ENCODE results near the gene PTH1R.
"Not testable (repeated sequence)": the region's sequence is repeated elsewhere in the genome, so short reads cannot be mapped to it uniquely, and the experiment has no call there.

The PTH1R gene

DNA sequence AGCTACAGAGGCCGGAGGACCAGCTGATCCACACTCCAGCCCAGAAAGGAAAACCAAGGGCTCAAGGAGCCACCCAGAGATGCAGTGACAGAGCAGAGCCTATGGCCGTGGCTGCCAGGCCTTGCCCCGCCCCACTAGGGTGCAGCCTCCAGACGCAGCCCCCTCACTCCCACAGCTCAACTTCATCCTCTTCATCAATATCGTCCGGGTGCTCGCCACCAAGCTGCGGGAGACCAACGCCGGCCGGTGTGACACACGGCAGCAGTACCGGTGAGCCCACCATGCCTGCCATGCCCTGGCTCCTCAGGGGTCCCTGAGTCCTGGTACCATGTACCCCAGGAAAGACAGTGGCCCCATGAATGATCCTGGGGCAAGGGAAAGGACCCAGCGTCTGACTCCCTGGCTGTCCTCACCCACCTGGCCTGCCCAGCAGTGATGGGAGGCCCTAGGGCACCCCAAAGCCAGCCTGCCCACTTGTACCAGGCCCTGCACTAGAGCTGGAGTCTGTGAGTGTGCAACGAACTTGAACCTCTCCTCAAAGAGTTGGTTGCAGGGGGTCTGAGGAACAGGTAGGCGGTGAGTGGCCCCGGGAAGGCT, 24.2 kb downstream of the PTH1R start:
- DNase-seq, result no peak

DNA sequence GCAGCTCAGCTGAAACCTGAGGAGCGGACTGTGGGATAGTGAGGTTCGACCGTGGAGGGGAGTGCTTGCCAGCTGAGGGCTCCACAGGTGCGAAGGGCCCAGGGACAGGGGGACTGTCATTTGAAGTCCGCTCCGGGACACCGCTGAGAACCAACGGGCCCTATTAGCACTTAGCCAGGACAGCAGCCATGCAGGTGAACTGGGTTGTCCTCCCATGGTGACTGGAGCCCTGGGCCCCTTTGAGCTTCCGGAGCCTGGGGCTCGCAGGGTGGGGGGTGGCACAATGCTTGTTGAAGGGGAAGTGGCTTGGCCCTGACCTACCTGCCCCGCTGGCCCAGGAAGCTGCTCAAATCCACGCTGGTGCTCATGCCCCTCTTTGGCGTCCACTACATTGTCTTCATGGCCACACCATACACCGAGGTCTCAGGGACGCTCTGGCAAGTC, 24.7 kb downstream of the PTH1R start:
- DNase-seq, result no peak

DNA sequence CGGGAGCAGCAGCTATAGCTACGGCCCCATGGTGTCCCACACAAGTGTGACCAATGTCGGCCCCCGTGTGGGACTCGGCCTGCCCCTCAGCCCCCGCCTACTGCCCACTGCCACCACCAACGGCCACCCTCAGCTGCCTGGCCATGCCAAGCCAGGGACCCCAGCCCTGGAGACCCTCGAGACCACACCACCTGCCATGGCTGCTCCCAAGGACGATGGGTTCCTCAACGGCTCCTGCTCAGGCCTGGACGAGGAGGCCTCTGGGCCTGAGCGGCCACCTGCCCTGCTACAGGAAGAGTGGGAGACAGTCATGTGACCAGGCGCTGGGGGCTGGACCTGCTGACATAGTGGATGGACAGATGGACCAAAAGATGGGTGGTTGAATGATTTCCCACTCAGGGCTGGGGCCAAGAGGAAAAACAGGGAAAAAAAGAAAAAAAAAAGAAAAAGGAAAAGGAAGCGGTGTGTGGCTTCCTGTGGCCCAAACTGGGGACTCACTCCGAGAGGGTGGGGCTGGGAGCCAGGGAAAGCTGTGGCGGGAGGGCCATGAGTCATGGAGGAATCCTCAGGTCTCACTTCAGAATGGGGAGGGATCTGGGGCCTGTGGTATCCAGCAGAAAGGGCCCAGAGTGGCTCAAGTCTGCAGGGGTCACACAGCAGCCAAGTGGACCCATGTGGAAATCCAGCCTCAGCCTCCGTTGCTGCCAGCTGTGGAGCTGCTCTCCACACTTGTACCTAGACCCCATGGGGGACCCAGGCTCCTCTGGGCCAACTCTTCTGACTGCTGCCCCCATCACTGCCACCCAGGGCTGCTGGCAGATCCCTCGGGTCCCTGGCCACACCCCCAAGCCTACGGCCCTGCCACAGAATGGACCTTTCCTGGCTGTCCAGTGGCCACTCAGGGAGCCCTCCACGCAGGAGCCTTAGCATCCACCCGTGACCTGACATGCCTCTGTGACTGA, 26.1 kb downstream of the PTH1R start:
- DNase-seq, result peak; percentile 7 to 11

DNA sequence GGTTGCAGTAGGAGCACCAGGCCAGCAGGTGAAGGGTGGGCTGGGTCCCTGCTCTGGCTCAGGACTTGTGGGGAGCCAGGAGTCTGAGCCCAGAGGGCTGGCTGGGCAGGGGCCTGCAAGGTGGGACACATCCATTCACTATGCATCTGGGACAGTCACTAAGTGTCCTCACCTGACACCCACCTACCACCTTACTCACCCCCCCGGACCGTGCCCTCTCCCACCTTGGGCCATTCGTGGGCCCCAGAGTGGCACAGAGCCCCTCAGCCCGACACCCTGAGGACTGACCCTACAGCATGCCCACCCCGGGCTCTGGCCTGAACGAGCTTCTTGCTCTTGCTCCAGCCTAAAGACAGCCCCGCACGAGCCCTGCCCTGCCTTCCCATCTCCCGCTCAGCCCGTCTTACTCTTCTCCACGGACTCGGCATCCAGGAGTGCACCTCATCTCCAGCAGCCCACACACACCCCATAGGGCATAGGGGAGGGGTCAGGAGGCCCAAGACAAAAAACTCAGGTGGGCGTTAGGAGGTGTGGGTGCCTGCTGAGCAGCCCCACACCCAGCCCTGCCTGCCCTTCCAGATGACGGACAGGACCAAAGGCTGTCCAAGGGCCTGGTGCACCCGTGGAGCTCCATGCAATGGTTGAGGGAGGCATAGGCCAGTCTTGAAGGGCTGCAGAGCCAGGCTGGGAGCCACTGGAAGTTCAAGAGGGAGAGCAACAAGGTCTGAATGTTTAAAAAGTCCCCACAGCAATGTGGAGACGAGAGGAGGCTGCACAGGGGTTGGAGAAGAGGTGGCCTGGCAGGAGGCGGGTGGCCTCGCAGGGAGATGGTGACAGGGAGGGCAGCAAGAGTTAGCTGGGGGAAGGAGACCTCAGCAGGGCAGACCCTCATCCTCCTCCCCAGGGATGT, 27.0 kb downstream of the PTH1R start:
- no peak for DNase-seq

DNA sequence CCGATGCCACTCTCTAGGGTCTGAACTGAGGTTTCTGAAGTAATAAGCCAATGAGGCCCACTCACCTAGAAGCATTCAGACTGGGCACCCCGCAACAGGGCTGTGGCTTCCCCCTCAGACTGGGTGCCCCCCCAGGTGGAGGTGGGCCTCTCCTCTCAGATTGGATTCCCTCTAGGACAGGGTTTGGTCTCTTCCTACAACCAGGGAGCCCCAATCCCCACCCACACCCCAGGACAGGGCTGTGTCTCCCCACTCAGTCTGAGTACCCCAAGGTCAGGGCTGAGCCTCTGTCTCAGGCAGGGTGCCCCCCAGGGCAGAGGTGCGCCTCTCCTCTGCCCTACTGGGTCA, 27.7 kb downstream of the PTH1R start:
- no peak for DNase-seq

DNA sequence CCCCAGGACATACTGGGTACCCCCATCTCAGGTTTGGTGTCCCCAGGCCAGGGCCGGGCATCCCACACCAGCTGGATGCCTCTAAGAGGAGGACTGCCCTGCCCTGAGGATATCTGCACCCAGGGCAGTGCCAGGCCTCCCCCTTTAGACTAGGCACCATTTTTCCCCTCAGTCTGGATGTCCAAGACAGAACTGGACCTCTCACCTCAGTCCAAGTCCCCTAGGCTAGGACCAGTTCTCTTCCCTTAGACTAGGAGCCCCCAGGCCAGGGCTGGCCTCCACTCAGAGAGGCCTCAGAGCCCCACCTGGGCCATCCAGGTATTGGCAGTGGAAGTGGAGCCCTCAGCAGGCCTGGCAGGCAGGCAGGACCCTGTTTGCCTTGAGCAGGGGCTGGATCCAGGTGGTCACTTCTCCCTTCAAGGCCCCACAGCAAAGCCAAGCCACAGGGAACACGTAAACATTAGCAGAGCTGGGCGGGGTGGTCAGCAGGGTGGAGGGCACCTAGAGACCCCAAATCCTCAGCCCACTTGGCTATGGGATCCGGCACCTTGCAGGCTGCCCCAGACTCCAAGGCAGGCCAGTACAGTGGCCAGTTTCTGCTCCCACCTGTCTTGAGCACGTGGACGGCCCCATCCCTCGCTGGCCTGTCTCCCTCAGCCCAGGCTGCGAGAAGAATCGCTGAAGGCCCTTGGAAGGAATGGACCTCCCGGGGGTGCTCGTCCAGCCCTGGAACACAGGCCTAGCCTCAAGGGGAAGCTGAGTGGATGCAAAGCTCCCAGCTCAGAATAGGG, 28.3 kb downstream of the PTH1R start:
- DNase-seq, result no peak

DNA sequence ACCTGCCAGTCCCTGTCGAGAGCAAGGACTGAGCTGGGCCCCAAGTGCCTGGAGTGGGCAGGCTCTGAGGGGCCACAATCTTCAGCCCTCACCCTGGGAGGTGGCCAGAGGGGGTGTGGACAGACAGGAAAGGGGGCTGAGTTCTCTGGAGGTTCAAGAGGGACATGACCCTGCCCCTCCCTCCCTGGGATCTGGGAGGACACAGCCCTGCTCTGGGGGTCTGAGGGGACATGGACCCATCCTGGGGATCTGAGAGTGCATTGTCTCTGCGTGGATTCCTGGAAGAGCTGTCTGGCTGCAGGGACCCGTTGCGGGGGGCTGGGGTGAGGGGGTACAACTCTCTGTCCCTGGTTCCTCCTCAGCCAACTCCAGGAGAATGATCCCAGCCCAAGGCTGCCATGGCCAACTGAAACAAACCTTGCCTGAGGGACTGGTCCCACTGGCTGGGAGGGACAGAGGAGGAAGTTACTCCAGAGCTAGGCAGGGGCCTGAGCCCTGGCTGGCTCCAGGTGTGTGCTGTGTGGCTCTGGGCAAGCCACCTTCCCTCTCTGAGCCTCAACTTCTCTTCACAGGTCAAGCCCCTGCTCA, 29.0 kb downstream of the PTH1R start:
- no peak for DNase-seq

DNA sequence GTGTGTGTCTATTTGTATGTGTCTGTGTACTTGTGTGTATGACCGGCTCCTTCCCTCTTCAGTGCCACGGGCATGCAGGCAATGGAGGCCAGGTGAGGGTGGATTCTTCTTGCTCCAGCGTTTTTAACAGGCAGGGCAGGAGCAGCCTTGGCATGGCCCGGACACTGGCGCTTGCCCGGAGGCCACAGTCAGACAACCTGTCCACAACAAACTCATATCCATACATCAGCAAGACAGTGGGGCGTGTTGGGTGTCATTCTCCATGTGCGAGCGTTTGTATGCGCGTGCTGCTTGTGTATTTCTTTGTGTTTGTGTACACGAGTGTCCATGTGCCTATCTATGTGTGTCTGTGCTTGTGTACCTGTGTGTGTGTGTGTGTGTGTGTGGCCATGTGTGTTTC, 29.8 kb downstream of the PTH1R start:
- no peak for DNase-seq

DNA sequence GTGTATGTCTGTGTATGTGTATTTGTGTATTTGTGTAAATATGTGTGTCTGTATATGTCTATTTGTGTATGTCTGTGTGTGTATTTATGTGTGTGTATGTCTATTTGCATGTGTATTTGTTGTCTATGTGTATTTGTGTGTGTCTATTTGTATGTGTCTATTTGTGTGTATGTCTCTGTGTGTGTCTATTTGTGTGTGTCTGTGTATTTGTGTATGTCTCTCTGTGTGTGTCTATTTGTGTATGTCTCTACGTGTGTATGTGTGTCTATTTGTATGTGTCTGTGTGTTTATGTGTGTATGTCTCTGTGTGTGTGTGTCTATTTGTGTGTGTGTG, 30.4 kb downstream of the PTH1R start:
- DNase-seq, result no peak

DNA sequence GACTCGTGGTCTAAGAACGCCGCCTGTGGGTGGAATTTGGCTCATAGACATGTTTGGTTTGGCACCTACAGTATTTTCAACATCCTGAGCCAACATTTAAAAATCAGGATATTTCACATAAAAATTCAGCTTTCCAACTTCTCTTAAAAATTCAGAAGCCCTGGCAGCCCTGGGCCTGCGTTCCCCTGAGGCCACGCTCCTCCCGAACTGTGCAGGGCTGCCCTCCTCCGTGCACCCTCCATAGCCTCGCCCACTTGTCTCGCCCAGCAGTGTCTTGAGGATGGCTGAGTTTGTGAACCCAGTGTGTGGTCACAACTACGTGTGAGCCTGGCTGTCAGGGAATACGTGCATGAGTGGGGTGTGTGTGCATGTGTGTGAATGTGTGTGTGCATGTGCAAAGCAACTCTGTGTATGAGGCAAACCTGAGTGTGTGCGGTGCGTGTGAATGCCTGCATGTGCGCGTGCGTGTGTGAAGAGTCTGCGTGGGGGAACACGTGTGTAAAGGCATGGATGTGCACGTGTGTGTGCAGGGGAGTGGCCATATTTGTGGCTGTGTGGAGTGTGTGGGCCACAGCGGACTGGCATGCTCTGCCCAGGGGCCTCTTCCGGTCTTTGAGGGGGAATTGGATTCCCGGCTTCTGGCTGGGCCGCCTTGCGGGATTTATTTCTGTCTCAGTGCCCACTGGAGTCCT, 30.9 kb downstream of the PTH1R start:
- DNase-seq, result no peak

DNA sequence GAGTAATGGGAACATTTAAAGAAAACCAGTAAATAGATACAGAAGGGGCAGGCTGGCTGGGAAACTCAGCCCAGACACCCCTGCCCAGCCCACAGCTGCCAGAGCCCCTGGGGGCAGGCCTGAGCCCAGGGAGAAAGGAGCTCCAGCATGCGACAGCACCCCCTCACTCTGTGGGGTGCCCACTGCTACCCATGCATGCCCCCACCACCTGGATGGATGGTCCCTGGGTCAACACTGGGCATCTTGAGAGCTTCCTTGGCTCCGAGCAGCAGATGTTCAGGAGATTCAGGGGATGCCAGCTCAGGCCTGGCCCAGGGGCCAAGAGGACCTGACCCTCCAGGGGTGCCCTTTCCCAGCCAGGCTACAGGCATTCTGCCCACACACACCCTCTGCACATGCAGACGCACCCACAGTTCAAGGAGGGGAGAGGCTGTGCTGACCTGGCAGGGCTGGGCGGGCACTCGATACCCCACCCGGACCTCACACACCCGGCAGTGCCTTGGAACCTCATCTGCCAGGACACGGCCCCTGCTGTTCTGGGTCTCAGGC, 31.5 kb downstream of the PTH1R start:
- no peak for DNase-seq

DNA sequence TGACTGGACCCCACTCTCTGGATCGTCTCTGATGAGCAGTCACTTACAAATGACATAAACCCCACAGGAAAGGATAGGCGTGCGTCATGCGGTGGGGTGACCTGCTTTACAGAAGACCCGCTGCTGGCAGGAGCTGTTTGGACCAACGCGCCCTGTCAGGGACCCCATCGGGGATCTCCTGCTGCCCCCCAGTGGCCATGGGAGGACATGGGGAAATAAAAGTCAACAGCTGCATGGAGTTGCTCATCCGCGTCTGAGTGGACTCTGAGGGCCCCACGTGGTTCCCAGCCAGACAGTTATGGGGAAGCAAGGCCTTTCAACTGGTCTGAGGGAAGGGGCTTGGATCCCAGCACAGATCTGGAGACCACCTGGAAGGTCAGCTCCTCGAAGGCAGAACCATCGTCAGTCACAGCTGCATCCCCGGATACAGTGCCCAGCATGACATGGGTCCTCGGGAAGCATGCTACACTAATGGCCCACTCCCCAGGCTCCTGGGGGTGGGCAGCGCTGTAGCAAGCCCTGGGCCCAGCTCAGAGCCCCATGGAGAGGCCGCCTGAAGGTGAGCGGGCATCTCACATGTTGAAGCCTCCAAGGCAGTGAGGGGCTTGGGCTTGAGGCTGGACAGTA, 32.1 kb downstream of the PTH1R start:
- peak; percentile 74 to 81 for DNase-seq

DNA sequence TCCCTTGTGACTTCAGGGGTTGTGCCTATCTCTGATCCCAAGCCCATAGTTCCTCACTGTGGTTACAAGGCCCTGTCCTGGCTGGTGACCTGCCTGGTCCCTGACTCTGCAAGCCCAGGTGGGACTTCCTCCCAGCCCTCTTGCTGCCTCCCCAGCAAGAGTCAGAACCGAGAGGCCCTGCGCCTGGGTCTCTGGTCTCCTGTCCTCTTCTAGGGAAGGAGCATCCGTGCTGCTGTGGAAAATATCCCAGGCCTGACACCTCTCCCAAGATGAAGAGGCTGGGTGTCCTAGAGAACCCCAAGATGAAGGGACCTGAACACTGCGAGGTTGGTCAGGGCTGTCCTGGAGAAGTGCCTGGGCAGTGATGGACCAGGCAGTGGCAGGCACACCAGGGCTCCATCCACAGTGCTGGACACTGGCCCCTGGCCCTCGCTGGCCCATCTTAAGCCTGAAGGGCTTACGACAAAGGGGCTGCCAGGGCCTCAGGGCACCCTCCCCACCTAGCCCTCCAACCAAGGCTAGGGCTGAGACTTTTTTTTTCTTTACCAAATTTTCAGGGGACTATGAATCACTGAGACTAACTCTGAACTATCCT, 32.7 kb downstream of the PTH1R start:
- DNase-seq, result no peak

DNA sequence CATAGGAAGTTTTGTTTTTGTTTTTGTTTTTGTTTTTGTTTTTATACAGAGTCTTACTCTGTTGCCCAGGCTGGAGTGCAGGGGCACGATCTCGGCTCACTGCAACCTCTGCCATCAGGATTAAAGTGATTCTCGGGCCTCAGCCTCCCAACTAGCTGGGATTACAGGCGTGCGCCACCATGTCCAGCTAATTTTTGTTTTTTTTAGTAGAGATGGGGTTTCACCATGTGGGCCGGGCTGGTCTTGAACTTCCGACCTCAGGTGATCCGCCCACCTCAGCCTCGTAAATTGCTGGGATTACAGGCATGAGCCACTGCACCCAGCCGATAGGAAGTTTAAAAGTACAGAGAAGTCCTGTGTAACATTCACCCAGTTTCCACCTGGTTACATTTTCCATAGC, 33.4 kb downstream of the PTH1R start:
- not testable (repeated sequence) for DNase-seq

DNA sequence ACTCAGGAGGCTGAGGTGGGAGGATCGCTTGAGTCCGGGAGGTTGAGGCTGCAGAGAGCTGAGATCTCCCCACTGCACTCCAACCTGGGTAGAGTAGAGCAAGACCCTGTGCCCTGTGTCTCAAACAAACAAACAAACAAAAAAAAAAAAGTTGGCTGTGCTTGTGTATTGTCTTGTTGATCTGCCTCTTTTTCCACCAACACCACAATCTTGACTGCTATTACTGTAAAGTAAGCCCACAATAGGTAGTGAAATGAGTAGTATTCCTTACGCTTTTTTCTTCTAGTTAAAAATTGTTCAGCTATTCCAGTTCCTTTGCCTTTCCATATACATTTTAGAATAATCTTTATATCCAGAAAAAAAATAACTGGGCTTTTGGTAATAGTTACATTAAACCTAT, 35.5 kb downstream of the PTH1R start:
- no peak for DNase-seq

DNA sequence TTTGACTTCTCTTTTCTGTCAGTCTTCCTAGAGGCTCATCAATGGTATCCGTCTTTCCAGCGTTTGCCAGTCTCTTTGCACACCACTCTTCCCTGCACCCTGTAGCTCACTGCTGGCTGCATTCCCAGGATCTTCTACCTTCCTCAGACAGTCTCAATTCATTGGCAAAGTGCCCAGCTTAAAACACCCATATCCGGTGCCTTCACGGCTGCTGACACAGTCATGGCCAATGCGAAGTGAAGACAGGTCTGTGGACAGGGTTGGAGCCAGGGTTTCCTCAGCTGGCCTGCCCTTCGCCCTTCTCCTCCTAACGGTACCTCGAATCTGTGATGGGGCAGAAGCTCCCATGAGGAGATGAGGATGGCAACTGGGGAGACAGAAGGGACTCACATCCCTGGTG, 36.1 kb downstream of the PTH1R start:
- DNase-seq, result no peak

DNA sequence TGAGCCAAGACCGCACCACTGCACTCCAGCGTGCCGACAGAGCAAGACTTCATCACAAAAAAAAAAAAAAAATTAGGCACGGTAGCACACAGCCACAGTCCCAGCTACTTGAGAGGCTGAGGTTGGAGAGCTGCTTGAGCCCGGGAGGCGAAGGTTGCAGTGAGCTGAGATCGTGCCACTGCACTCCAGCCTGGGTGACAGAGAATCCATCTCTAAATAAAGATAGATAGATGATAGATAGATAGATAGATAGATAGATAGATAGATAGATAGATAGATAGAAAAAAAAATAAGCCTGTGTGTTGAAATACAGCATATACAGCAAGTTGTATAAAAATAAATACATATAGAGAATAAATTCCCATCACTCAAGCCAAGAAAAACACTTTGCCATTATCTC, 37.3 kb downstream of the PTH1R start:
- DNase-seq, result no peak

DNA sequence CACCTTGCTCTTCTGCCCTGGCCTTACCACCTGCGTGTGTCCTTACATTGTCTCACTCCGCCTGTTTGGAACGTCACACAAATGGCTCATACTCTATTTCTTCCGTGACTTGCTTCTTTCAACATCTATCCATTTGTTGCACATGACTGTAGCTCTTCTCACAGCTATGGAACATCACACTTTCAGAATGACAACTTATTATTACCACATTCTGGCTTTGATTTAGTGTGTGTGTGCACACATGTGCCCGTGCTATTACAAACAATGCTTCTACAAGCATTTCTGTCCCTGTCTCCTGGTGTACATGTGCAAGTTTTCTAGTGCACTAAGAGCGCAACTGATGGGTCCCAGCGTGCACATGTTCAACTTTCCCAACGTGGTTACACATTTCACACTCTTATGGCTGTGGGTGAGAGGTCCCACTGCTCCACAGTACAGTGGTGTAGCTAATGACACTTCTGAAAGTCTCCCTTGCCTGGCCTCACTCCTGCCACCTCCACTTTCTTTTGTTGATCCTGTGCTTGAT, 37.8 kb downstream of the PTH1R start:
- no peak for DNase-seq

DNA sequence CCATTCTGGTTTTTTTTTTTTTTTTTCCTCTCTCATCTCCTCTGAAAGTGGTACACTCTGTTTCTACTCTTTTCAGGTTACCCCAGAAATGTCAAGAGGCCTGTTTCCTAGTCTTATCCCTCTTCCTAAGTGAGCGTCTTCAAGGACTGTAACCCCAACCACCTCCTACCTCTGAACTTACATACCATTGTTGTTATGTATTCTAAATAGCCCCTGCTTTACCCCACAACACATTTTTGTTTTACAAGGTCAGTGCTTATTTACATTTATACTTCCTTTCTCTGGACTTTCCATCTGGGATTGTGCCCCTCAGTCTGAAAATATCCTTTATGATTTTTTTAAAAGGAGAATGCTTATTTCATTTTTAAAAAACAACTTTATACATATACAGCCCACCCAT, 38.8 kb downstream of the PTH1R start:
- DNase-seq, result no peak

DNA sequence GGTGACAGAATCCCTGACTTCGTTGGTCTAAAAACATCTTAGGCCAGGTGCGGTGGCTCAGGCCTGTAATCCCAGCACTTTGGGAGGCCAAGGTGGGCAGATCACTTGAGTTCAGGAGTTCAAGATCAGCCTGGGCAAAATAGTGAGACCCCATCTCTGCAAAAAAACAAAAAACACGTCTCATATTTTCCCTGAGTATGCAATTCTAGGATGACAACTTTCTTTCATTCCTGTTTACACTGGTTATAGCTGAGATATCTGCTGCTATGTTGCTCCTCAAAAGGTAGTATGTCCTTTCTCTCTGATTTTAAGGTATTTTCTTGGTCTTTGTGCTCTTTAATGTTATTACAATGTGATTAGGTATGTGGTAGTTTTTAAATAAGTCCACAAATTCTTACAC, 39.3 kb downstream of the PTH1R start:
- no peak for DNase-seq

All from Kasumi-1 (cell line).